Measurements from ENCODE around the gene PECR. TPM values are rescaled to one million over a fixed set of nuclear protein-coding genes. Genes with fewer than 3 reads are reported as not detected.

PECR gene
- total and polyA plus RNA-seq, 2 of the 13 experiments (the other 11 are each of a cell fraction or from before 2014, with no cell fraction given): 151 to 153 TPM

GRCh38 chr2:216013080-216013909 is 68.3 kb downstream of the PECR start, which contains the start of gene MREG (continued):
- peak; percentile 12; the same call in 1 of the 2 replicates for TF ChIP-seq TBX2 (CRISPR knock-in tag; IDR thresholded peaks at IDR 0.05; ENCODE audit: borderline replicate concordance)
- no peak for TF ChIP-seq ZNF749 (CRISPR knock-in tag; IDR thresholded peaks at IDR 0.05; ENCODE audit: borderline replicate concordance)
- TF ChIP-seq ZNF776 (CRISPR knock-in tag; IDR thresholded peaks at IDR 0.05): no peak; the same call in 1 of the 2 replicates
- no peak for TF ChIP-seq YEATS4 (CRISPR knock-in tag; IDR thresholded peaks at IDR 0.05; ENCODE audit: borderline replicate concordance)
- TF ChIP-seq ZNF382 (CRISPR knock-in tag; IDR thresholded peaks at IDR 0.05; ENCODE audit: borderline replicate concordance): no peak
- TF ChIP-seq ZNF44 (CRISPR knock-in tag; IDR thresholded peaks at IDR 0.05): no peak
- no peak for TF ChIP-seq NFE2 (CRISPR knock-in tag; IDR thresholded peaks at IDR 0.05)
- TF ChIP-seq ZBTB46 (CRISPR knock-in tag; IDR thresholded peaks at IDR 0.05; ENCODE audit: borderline replicate concordance): 0 out of 2 replicates have a peak, but pooled peaks have one; percentile 74
- no peak for TF ChIP-seq ZNF337 (CRISPR knock-in tag; IDR thresholded peaks at IDR 0.05; ENCODE audit: borderline replicate concordance, low read depth)
- TF ChIP-seq ERF (CRISPR knock-in tag; IDR thresholded peaks at IDR 0.05): no peak
- no peak for TF ChIP-seq ZNF549 (CRISPR knock-in tag; IDR thresholded peaks at IDR 0.05)
- TF ChIP-seq ZNF576 (CRISPR knock-in tag; IDR thresholded peaks at IDR 0.05): no peak
- no peak for TF ChIP-seq MED1 (CRISPR knock-in tag; IDR thresholded peaks at IDR 0.05)
- no peak for TF ChIP-seq REL (CRISPR knock-in tag; conservative IDR thresholded peaks at IDR 0.05)
- TF ChIP-seq ZNF768 (CRISPR knock-in tag; IDR thresholded peaks at IDR 0.05): peak; percentile 60; the same call in 1 of the 2 replicates
- TF ChIP-seq ZBTB7B (CRISPR knock-in tag; IDR thresholded peaks at IDR 0.05): peak; percentile 64; the same call in 1 of the 2 replicates
- TF ChIP-seq HMGXB3 (CRISPR knock-in tag; IDR thresholded peaks at IDR 0.05; ENCODE audit: borderline replicate concordance): no peak
- TF ChIP-seq PHF5A (CRISPR knock-in tag; IDR thresholded peaks at IDR 0.05; ENCODE audit: low read depth, unreplicated experiment): no peak
- 0 out of 2 replicates have a peak, but pooled peaks have one; percentile 65 for TF ChIP-seq ARNTL (CRISPR knock-in tag; IDR thresholded peaks at IDR 0.05)
- TF ChIP-seq TBP (CRISPR knock-in tag; IDR thresholded peaks at IDR 0.05): no peak
- TF ChIP-seq GABPB1 (CRISPR knock-in tag; IDR thresholded peaks at IDR 0.05): peak; percentile 76; the same call in 1 of the 2 replicates
- 0 out of 2 replicates have a peak, but pooled peaks have one; percentile 7 for TF ChIP-seq GATAD2A (CRISPR knock-in tag; IDR thresholded peaks at IDR 0.05)
- TF ChIP-seq ZFP36L1 (CRISPR knock-in tag; IDR thresholded peaks at IDR 0.05): no peak
- peak; percentile 81; the same call in 1 of the 2 replicates for TF ChIP-seq ZNF225 (CRISPR knock-in tag; IDR thresholded peaks at IDR 0.05)
- TF ChIP-seq ZSCAN31 (CRISPR knock-in tag; IDR thresholded peaks at IDR 0.05; ENCODE audit: low read depth): peak; percentile 52; the same call in 1 of the 2 replicates
